HG03571 (cell line): Measurements from ENCODE around the gene MTTP.

Experiments used
- ATAC-seq: cut with Tn5 transposase; IDR thresholded peaks from one replicate; pipeline ENCODE4 v1.9.1; 2021; ENCODE audit not compliant: unreplicated experiment

MTTP gene

DNA sequence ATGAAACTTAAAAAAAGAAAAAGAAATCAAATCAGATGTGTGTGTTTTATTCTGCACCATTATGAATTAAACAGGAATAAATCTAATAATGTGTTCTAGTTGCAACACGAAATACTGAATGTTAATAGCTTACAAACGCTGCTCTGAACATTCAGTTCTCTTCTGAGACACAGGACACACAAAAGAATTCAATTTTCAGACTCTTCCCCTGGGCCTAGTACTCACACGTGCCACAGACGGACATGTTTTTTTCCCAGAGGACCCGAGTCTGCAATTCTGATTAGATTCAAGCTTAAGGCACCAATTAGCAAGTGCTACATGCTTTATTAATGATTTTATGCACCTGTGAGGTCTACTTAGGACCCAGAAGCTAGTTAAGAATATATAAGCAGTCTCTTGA lies 62.5 kb downstream of the MTTP start:
- no peak for ATAC-seq

- no peak for ATAC-seq
These were observed 66.1 kb downstream of the MTTP start for GRCh38 chr4:99640676-99641075.

GRCh38 chr4:99642725-99643489 lies 68.3 kb downstream of the MTTP start:
- no peak for ATAC-seq

DNA sequence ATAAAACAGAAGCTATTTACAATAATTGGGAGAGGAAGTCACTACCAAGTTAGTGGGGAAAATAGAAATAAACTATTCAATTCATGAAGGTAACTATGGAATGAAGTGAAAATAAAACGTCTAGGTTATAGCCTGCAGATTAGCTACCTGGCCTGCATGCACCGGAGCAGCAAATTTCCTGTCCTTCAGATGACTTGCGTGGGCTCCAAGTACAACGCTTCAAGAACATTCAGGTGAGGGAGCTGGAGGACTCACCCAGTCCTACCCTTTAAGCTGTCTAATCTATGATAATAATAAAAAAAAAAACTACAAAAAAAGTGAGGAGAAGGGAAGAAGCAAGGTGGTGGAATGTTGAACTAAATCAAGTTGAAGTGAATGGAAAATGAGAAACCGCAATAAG lies 69.8 kb downstream of the MTTP start:
- ATAC-seq, result no peak

- no peak for ATAC-seq
These were observed 70.4 kb downstream of the MTTP start for GRCh38 chr4:99645036-99645435.

DNA sequence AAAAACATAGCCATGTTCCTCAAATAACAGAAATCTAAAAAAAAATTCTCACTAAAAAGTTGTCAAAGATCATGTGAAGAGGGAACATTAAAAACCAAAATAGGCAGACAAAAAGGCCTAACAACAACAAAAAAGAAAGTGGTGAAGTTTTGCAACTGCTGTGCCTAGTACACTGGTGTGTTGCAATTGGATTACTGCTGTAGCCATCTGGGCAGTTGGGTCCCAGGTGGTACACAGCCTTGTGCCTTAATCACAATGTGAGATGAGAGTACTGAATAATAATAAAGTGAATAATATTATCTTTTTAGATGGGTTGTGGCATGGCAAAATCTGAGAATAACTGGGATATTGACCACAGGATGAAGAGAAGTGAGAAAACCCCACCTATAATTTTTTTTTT lies 71.0 kb downstream of the MTTP start:
- no peak for ATAC-seq

DNA sequence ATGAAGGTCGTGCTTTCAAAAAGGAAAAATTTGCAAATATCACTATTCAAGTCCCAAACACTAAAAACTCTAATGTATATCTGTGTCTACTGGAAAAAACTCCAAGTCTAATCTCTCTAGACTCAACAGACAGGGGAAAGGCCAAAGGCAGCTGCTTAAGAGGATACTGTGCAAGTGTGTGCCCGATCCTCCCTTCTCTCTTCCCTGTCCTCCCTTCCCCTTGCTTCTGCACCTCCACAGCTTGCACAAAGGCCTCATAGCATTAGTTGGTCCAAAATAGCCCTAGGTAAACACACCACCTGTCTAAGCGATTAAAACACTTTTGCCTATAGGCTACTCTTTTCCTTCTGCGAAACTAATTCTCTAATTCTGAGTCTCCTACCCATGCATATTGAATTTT lies 72.4 kb downstream of the MTTP start:
- ATAC-seq, result no peak

DNA sequence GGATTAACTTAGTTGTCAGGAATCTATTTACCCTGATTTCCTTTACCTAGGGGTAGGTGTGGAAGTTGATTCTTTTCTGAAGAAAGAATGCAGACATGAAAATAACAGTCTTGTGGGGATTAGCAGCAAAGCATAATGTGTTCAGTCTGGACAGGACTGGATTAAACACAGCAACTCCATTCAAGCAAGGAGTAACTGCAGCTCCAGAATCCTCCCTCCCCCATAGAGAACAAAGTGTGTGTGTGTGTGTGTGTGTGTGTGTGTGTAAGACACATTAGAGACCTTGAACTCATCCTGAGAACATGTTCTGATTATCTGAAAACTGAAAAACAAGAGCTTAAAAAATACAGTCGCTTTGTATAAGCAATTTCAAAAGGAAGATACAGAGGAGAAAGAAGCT lies 73.7 kb downstream of the MTTP start:
- no peak for ATAC-seq

DNA sequence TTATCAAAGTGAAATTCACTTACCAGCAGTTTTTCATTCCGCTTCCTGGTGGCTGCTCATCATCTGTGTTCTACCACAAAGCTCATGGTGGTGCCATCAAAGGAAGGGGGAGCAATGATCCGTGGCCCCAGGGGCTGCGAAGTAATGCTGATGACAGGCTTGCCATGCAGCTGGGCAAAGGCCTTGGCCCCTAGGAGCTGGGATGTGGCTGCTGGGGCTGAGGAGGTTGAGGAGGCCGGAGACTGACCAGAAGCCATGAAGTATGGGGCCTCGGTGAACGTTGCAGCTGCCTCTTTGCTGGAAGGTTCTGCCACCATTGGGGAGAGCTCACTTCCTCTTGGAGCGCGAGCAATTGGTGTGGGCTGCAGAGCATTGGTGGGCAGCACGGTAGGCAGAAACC lies 74.6 kb downstream of the MTTP start:
- no peak for ATAC-seq

DNA sequence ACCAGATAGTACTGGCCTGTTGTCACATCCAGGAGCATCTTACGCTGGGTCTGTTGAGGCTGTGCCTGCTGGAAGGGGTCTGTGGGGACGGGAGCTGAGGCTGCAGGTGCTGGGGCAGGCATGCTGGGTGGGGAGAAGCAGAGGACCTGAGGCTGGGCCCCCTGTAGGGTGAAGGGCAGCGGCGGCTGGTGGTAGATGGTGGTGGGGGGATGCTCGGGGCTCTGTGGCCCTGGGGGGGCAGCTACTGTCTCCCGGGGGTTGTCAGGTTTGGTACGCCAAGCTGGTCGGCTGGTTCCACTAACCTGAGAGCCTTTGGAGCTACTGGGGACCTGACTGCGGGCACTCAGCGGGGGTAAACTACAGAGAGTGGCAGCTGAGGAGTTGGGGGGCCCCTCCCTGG lies 75.2 kb downstream of the MTTP start:
- ATAC-seq, result no peak

- no peak for ATAC-seq
These were observed 76.6 kb downstream of the MTTP start for GRCh38 chr4:99651016-99651769.

DNA sequence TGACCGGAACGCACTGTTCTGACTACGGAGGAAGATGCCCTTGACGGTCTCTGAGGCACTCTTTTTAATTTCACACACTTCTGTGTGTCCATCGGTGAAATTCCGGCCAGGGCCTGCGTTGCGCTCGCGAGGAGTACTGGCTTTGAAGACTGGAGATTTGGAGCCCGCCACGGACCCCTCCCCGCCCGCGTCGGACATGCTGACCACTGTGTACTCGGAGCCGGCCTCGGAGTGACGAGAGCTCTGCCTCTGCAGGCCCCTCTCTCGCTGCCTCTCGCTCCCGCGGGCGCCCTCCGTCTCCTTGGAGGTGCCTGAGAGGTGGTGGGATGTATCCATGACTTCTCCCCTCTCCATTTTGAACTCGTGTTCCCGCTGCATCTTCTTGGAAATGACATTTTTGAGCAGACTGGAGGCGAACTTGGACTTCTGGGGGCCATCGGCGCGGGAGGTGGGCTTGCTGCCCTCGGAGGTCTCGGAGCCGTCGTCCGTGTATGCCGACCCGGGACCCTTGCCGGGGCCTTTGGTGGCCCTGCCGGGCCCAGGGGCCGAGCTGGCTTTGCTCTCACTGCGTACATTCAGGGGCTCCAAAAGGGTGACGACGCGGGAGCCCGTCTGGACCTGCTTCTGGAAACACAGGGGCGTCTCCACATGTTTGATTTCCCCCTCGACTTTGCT lies 77.3 kb downstream of the MTTP start:
- no peak for ATAC-seq

DNA sequence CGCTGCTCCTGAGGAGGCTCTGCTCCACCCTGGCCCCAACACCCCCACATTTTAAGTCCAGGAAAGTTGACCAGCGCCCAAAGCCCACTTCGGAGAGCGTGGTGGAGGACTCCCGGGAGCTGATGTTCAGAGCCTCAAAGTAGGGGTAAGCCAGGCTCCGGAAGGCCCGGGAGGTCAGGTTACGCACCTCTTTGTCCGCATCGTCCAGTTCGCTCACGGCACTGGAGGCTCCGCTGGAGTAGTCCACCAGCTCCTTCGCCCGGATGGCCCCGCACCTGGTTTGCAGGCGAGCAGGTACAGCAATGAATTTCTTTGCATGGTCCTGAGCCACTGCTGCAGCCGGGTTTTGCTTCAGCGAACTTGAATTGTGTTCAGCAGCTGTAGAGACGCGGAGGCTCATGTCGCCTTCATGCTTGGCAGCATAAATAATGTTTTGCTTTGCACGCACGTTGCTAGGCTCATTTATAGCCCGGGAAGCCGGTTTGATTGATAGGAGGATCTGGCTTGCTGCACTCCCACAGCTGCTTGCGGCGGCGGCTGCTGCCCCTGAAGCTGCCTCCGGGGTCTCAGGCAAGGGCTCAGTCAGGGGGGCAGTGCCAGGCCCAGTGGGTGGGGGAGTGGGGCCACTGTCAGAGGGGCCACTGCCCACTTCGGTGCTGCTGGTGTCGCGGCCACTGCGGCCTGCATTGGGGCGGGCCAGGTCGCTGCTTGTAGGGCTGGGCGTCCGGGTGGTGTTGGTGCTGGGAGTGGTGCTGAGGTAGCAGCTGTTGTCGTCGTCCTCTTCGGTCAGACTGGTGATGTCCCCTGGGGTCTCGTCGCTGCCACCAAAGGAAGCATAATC lies 78.2 kb downstream of the MTTP start:
- ATAC-seq, result no peak

- ATAC-seq, result no peak
These were observed 79.3 kb downstream of the MTTP start for GRCh38 chr4:99653916-99654315.

DNA sequence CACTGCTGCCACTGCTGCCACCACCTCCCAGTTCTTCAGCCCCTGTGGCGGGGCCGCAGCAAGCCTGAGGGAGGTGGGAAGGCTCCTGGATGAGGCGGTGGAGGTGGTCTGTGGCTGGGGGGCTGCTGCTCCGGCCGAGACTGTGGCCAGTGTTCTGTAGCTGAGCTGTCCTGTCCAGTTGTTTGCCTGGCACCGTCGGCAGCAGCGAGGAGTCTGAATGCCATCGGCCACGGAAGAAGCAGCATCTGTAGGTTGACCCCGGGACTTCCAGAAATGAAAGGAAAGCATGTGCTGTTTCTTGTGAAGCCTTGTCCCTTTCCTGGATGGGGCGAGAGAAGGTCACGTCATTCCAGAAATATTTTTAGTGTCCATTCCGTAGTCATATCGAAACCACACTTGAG lies 79.7 kb downstream of the MTTP start:
- no peak for ATAC-seq

DNA sequence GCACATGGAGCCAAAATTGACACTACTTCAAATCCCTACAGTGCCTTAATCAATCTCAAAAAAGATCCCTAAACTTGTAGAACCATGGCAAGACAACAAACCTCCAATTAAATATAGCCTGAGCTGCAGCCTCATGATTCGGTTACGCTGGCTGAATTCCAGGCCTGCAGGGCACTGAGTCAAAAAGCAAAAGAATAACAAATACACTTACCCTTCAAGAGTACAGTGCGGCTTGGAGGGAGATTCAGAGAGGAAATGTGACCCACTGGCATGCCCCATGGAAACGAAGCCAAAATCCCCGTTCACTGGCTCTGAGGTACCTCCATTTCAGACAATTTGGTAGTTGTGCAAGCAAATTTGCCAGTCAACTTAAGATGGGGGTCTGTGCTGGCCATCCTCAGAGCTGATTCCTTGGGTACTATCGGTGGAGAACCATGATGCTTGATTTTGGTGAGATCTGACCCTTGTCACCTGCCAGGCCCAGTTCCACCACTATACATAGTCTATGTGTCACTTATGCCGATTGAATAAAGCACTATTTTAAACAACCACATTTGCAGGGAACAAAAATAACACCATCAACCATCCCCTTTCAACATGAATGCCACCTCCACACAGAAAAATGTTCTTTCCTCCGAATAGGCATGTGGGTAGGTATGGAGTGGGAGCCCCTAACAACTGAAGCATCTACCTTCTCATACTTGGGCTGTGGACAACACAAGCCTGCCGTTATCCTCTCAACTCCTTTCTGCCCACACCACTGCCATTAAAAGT lies 80.9 kb downstream of the MTTP start:
- no peak for ATAC-seq

DNA sequence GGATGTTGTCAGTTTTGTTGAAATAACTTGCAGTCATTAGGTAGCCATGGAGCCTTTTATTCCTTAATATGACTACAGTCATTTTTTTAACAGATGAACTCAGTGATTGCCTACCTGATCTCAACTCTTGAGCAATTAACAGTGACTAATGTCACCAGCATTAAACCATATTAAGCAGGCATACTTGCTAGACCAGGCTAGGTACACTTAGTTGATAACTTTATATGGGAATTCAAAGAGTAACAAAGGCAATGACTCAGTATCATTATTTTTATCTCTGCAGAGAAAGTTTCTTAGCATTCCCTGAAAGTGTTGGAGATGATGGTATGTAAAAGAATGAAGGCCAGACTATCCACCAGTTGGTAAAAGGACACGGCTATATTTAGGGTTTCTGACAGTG lies 83.2 kb downstream of the MTTP start, which contains the start of gene C4orf54:
TSS of gene C4orf54 (minus strand) at position 31 of the 400 bp plus-strand sequence. CDS start 3,180 bp downstream, outside the sequence.
- ATAC-seq, result no peak

GRCh38 chr4:99658666-99659065 lies 84.0 kb downstream of the MTTP start:
- ATAC-seq, result no peak

- no peak for ATAC-seq
These were observed 87.3 kb downstream of the MTTP start for GRCh38 chr4:99661907-99662306.

DNA sequence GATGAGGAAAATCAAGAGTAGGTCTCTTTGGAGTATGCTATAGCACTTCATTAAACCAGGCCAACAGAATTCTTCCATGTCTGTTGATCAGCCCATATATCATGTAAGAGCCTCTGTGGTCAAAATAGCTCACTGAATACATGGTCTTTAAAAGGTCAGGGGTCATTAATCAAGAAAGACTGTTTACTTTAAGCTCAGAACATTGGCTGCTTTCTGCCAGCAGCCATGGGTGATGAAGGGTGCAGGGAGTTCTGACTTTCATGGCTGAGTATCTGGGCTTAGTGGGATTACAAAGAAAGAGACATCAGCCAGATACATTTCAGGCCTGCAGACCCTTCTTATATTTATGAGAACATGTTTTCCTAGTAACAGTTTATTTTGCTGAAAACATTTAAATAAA lies 90.1 kb downstream of the MTTP start:
- no peak for ATAC-seq
